K562 (cell line): ENCODE measurements around the gene CALHM1. TPM values are rescaled to one million over a fixed set of nuclear protein-coding genes. Genes with fewer than 3 reads are reported as not detected.

ENCODE experiments used
- ATAC-seq: fragments of 200-7000 bp; cut with Tn5 transposase; 3 replicates; pipeline ENCODE4 v1.9.1; 2020; ENCODE audit warnings: moderate library complexity
- BruUV-seq: library from RNA; stranded (reverse); fragments of 400-500 nt; replicated peaks from 2 replicates; lab custom pipeline; 2021; lab: Mats Ljungman, UMichigan
- CTCF ChIA-PET: fragments of 300-600 bp; formaldehyde crosslinking; extraction: SDS; loops from one replicate; lab custom pipeline; 2021; ENCODE audit warnings: low intra/inter-chr PET ratio; lab: Yijun Ruan, JAX
- POLR2A ChIA-PET: fragments of 300-600, 350-650 bp; sonication (Branson Sonifier 250); formaldehyde crosslinking; extraction: SDS; loops from one replicate; lab custom pipeline; 2021; ENCODE audit warnings: antibody characterized with exemption, inconsistent platforms; lab: Yijun Ruan, JAX
- DNase-seq, 4 experiments: peaks; one replicate each; pipeline versions ENCODE4 v3.0.0 to v3.0.0-alpha.2; 2011 to 2018; ENCODE audit warnings: low spot score in 3 of 4, mixed read lengths in 3 of 4; ENCODE audit errors: extremely low read depth in 1 of 4
- FAIRE-seq: peaks from 2 replicates; lab custom pipeline; 2011; peaks lifted over from hg19 to GRCh38; lab: Jason Lieb, UNC
- H2AFZ ChIP-seq: 2 replicates; pipeline ENCODE4 v1.6.0; 2011; ENCODE audit warnings: low read depth, low read length, control low read depth, inconsistent platforms
- H3K27ac ChIP-seq: fragments of 200-600 bp; 3 replicates; pipeline ENCODE4 v1.8.0; 2011; ENCODE audit warnings: low read depth, mild to moderate bottlenecking, control low read depth, inconsistent platforms, low read length, moderate library complexity, mixed read lengths; ENCODE audit errors: extremely low read depth
- H3K27me3 ChIP-seq, 2 experiments: fragments of 300-600 bp in 1 of 2; 2 replicates in 1 of 2; 3 replicates in 1 of 2; pipeline versions ENCODE4 v1.6.0 to v1.8.0; 2011; ENCODE audit warnings: inconsistent platforms in 2 of 2, low read length in 2 of 2, mild to moderate bottlenecking in 1 of 2, mixed read lengths in 1 of 2, moderate library complexity in 1 of 2; ENCODE audit not compliant: control insufficient read depth in 2 of 2, insufficient read depth in 2 of 2
- H3K36me3 ChIP-seq: fragments of 300-600 bp; 3 replicates; pipeline ENCODE4 v1.8.0; 2011; ENCODE audit warnings: mild to moderate bottlenecking, low read length, inconsistent platforms; ENCODE audit not compliant: control insufficient read depth, insufficient read depth
- H3K4me1 ChIP-seq, 2 experiments: fragments of 200-600 bp in 1 of 2; replicated peaks in 1 of 2; 2 replicates in 1 of 2; 3 replicates in 1 of 2; pipeline versions ENCODE4 v1.5.1 to v1.8.0; 2011; ENCODE audit warnings: inconsistent platforms in 2 of 2, low read length in 2 of 2, mild to moderate bottlenecking in 1 of 2, mixed read lengths in 1 of 2, moderate library complexity in 1 of 2; ENCODE audit not compliant: control insufficient read depth in 2 of 2, insufficient read depth in 2 of 2
- H3K4me2 ChIP-seq: 2 replicates; pipeline ENCODE4 v1.6.1; 2011; ENCODE audit warnings: low read length, control low read depth, inconsistent platforms, mixed read lengths; ENCODE audit not compliant: insufficient read depth
- H3K4me3 ChIP-seq: fragments of 200-600 bp; sonication (generic), shearing (Covaris generic); 2 replicates; pipeline ENCODE4 v1.5.1; 2016; ENCODE audit warnings: control low read depth, inconsistent platforms
- H3K79me2 ChIP-seq: fragments of 200-600 bp; 3 replicates; pipeline ENCODE4 v1.8.0; 2011; ENCODE audit warnings: low read length, inconsistent platforms; ENCODE audit not compliant: control insufficient read depth, insufficient read depth
- H3K9ac ChIP-seq, 2 experiments: 2 replicates each; pipeline versions ENCODE4 v1.6.0 to v1.6.1; 2011; ENCODE audit warnings: low read depth in 2 of 2, low read length in 2 of 2, control low read depth in 1 of 2, inconsistent platforms in 1 of 2, mild to moderate bottlenecking in 1 of 2, mixed read lengths in 1 of 2; ENCODE audit not compliant: insufficient read depth in 1 of 2
- H3K9me1 ChIP-seq: one replicate; pipeline ENCODE4 v1.6.0; 2011; ENCODE audit warnings: inconsistent platforms, mild to moderate bottlenecking, low read length, moderate library complexity; ENCODE audit not compliant: control insufficient read depth, insufficient read depth
- H3K9me3 ChIP-seq: replicated peaks from 2 replicates; pipeline ENCODE4 v1.5.1; 2011; ENCODE audit warnings: low read depth, low read length, inconsistent platforms; ENCODE audit not compliant: control insufficient read depth, insufficient read depth
- H4K20me1 ChIP-seq: replicated peaks from 2 replicates; pipeline ENCODE4 v1.6.1; 2011; ENCODE audit warnings: low read length, inconsistent platforms, mixed read lengths; ENCODE audit not compliant: control insufficient read depth, insufficient read depth
- DMBX1 ChIP-seq: fragments of 250-450 bp; sonication (Bioruptor Pico); IDR thresholded peaks from 2 replicates; pipeline ENCODE4 v1.8.0; 2022; ENCODE audit warnings: inconsistent platforms, mild to moderate bottlenecking, moderate library complexity, borderline replicate concordance
- POLR3G ChIP-seq: IDR thresholded peaks from 2 replicates; pipeline ENCODE4 v1.6.1; 2011; ENCODE audit not compliant: insufficient read length, insufficient replicate concordance; ENCODE audit errors: extremely low read depth
- STAT5A ChIP-seq: IDR thresholded peaks from 2 replicates; pipeline ENCODE4 v1.6.1; 2012; ENCODE audit warnings: low read length, inconsistent platforms, borderline replicate concordance
- SUPT5H ChIP-seq: fragments of 450-650 bp; IDR thresholded peaks from 2 replicates; pipeline ENCODE4 v1.6.1; 2016
- TRIM28 ChIP-seq: fragments of 450-650 bp; IDR thresholded peaks from 2 replicates; pipeline ENCODE4 v1.6.1; 2017
- ZNF282 ChIP-seq: sonication (generic); formaldehyde crosslinking; IDR thresholded peaks from 2 replicates; pipeline ENCODE4 v1.8.1; 2023; ENCODE audit warnings: missing genetic modification reagents
- ZNF311 ChIP-seq: fragments of 250-450 bp; sonication (Bioruptor Pico); IDR thresholded peaks from 2 replicates; pipeline ENCODE4 v1.4.0; 2020; ENCODE audit warnings: mild to moderate bottlenecking, moderate library complexity
- ZNF668 ChIP-seq: fragments of 250-450 bp; sonication (Bioruptor Pico); IDR thresholded peaks from 2 replicates; pipeline ENCODE4 v1.8.0; 2022; ENCODE audit warnings: mild to moderate bottlenecking, inconsistent platforms
- WGBS: fragments of 100-300 bp; shearing (Covaris generic); methylation state at CpG from one replicate; pipeline ENCODE4 v1.1.6; 2016; ENCODE audit warnings: low coverage, mixed read lengths; ENCODE audit not compliant: insufficient coverage; ENCODE audit errors: missing lambda C conversion rate; 5-methylcytosine and 5-hydroxymethylcytosine counted together
- in situ Hi-C: fragments of 300-500 bp; cut with MboI; formaldehyde crosslinking; loops from 4 replicates; pipeline ENCODE4 v1.15.0; 2018; ENCODE audit warnings: inconsistent platforms, mixed read lengths
- intact Hi-C: fragments of 100-400 bp; cut with micrococcal nuclease; formaldehyde crosslinking; loops from 2 replicates; pipeline ENCODE4 v1.14.2; 2022
- polyA plus RNA-seq, 8 experiments: library from polyadenylated mRNA; depleted of rRNA in 4 of 8; stranded (reverse) in 5 of 8; unstranded in 3 of 8; fragments of >200 nt; fragmentation: Nextera tagmentation in 2 of 8; fragmentation: Illumina TruSeq in 1 of 8; extraction: Ambion mirVana in 2 of 8; extraction: Trizol in 1 of 8; gene quantifications; 2 replicates each; pipeline versions ENCODE4 v1.2.1 to v1.2.3, GENCODE V29; 2011 to 2014; ENCODE audit warnings: inconsistent platforms in 1 of 8, missing spikeins in 1 of 8
- total RNA-seq, 7 experiments: library from RNA; depleted of rRNA in 6 of 7; stranded (reverse); fragments of >200 nt in 6 of 7; fragmentation: Illumina TruSeq in 2 of 7; extraction: Trizol in 2 of 7; gene quantifications; 2 replicates each; pipeline versions ENCODE4 v1.2.1 to v1.2.3, GENCODE V29; 2011 to 2021; ENCODE audit warnings: low replicate concordance in 1 of 7
- TF ChIP-seq, protein P1 (sequence below): sonication (generic); formaldehyde crosslinking; IDR thresholded peaks from 2 replicates; pipeline ENCODE4 v1.8.0; 2022; ENCODE audit warnings: missing genetic modification reagents, mild to moderate bottlenecking, moderate library complexity, borderline replicate concordance
- TF ChIP-seq, protein P2 (sequence below), 2 experiments: fragments of 150-350 bp in 1 of 2; IDR thresholded peaks; 2 replicates each; pipeline ENCODE4 v1.6.1; 2012 to 2016; ENCODE audit warnings: low read depth in 2 of 2, low read length in 2 of 2, mild to moderate bottlenecking in 1 of 2, moderate library complexity in 1 of 2

Gene CALHM1
- total and polyA plus RNA-seq, 9 of the 15 experiments (the other 6 are each of a cell fraction or from before 2014, with no cell fraction given): 0.03 TPM; not detected in 8

DNA sequence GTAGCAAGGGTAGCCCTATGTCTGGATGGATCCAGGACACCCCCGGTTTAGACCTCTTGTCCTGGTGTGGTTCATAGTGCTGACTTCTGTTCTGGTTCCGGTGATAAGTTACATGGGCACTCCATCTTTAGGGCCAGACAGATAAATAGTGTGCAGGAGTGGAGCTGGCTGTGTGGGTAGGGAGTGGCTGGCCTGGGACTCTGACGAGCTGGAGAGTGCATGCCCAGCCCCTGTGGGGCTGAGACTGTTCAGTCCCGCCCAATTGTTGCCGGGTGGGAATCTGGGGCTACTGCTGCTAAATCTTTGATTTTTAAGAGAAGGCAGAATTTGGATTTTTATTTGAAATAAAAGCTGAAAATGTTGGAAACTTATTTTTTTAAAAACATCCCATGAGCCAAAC is 35.0 kb downstream of the CALHM1 start:
- Histone ChIP-seq H3K9me3 (no peaks in the 10 kb centered on the region), H3K36me3 (peaks cover 91% of the 10 kb centered on the region), H3K4me3 (no peak overlapping the region), H3K4me2 (no peak overlapping the region), H3K27ac (no peak overlapping the region), H3K79me2 (no peaks in the 10 kb centered on the region; the same call in 2 of the 3 replicates), H4K20me1 (no peaks in the 10 kb centered on the region), H3K9me1 (no peaks in the 10 kb centered on the region), H3K27me3 (no peaks in the 10 kb centered on the region), H2AFZ (no peak overlapping the region), H3K4me1 (no peaks in the 10 kb centered on the region), H3K9ac (no peak overlapping the region)
- POLR2A ChIA-PET: interaction anchor here (0.9 to 1.5 kb wide), 2 partner anchors 10 to 27 kb away, joined by 4 to 6 read pairs; partner anchors contain the start of genes ATP5MK and PDCD11
- CTCF ChIA-PET: no interaction called here
- WGBS: no CpG with 5 or more reads among the region's 5 CpGs
- BruUV-seq: no TSS peak
- FAIRE-seq: no peak
- no peak for TF ChIP-seq SUPT5H
- no peak for TF ChIP-seq ZNF282 (CRISPR knock-in tag)
- TF ChIP-seq POLR3G: no peak
- no peak for TF ChIP-seq ZNF311 (CRISPR knock-in tag)
- DNase-seq: no peak
- ATAC-seq: no peak
- intact Hi-C loops: no loop called here
- in situ Hi-C loops: no loop called here

DNA sequence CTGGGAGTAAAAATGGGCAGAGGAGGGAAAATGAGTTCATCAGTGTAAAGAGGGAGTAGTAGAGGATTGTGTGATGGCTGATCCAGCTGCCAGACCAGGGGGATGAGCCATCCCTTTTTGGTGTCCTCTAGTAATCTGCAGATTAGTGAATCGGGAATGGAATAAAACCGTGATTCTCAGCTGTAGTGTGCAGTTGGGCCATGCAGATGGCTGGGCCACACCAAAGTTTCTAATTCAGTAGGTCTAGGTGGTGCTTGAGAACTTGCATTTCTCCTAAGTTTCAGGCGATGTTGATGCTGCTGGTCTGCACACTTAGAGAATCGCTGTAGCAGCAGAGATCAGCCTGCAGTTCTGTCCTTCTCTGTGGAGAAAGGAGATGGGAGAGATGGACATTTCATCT is 39.6 kb downstream of the CALHM1 start:
- ATAC-seq: no peak
- Histone ChIP-seq H3K4me2 (no peak overlapping the region), H2AFZ (no peak overlapping the region), H3K36me3 (peaks cover 95% of the 10 kb centered on the region), H3K9me1 (no peaks in the 10 kb centered on the region), H3K79me2 (no peaks in the 10 kb centered on the region; the same call in 2 of the 3 replicates), H3K27me3 (no peaks in the 10 kb centered on the region), H4K20me1 (no peaks in the 10 kb centered on the region), H3K4me1 (no peaks in the 10 kb centered on the region), H3K4me3 (no peak overlapping the region), H3K27ac (no peak overlapping the region), H3K9ac (no peak overlapping the region), H3K9me3 (no peaks in the 10 kb centered on the region)
- DNase-seq: no peak
- no peak for FAIRE-seq
- POLR2A ChIA-PET: interaction anchor here (0.8 kb wide), 1 partner anchor 741 kb away, joined by 3 read pairs; no protein-coding TSS in a partner anchor
- intact Hi-C loops (loop anchor here (10.0 kb wide), 1 partner anchor 146 kb away; no protein-coding TSS in a partner anchor), in situ Hi-C loops (no loop called here)
- CTCF ChIA-PET: interaction anchor here (0.6 to 3.1 kb wide), 2 partner anchors 67 to 97 kb away, joined by 3 to 26 read pairs; no protein-coding TSS in a partner anchor
- 96% methylated on average over 3 of the region's 4 CpGs for WGBS
- no TSS peak for BruUV-seq
- TF ChIP-seq, protein P1, sequence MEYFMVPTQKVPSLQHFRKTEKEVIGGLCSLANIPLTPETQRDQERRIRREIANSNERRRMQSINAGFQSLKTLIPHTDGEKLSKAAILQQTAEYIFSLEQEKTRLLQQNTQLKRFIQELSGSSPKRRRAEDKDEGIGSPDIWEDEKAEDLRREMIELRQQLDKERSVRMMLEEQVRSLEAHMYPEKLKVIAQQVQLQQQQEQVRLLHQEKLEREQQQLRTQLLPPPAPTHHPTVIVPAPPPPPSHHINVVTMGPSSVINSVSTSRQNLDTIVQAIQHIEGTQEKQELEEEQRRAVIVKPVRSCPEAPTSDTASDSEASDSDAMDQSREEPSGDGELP (CRISPR knock-in tag): no peak
- TF ChIP-seq, protein P2, sequence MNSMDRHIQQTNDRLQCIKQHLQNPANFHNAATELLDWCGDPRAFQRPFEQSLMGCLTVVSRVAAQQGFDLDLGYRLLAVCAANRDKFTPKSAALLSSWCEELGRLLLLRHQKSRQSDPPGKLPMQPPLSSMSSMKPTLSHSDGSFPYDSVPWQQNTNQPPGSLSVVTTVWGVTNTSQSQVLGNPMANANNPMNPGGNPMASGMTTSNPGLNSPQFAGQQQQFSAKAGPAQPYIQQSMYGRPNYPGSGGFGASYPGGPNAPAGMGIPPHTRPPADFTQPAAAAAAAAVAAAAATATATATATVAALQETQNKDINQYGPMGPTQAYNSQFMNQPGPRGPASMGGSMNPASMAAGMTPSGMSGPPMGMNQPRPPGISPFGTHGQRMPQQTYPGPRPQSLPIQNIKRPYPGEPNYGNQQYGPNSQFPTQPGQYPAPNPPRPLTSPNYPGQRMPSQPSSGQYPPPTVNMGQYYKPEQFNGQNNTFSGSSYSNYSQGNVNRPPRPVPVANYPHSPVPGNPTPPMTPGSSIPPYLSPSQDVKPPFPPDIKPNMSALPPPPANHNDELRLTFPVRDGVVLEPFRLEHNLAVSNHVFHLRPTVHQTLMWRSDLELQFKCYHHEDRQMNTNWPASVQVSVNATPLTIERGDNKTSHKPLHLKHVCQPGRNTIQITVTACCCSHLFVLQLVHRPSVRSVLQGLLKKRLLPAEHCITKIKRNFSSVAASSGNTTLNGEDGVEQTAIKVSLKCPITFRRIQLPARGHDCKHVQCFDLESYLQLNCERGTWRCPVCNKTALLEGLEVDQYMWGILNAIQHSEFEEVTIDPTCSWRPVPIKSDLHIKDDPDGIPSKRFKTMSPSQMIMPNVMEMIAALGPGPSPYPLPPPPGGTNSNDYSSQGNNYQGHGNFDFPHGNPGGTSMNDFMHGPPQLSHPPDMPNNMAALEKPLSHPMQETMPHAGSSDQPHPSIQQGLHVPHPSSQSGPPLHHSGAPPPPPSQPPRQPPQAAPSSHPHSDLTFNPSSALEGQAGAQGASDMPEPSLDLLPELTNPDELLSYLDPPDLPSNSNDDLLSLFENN (IDR thresholded peaks at IDR 0.05; ENCODE audit: low read depth in 2 of 2, low read length in 2 of 2): no peak
- TF ChIP-seq DMBX1 (CRISPR knock-in tag) (no peak), TRIM28 (no peak), STAT5A (no peak), ZNF668 (CRISPR knock-in tag) (no peak)
